ENCODE data around the gene PVR.

DNA sequence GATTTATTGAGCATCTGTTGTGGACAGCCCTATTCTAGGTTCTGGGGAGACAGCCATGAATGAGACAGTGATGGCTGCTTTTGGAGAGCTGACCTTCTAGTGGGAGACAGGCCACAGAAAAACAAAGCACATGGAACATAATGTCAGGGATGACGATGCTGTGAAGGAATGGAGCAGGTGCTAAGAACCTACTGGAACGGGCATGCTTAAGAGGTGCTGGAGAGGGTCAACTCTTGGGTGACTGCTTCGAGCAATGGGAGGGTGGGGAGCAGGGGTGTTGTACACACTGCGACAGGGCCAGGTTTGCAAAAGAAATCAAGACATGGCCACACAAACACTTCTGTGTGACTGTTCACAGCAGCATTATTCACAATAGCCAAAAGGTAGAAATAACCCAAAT, 43.2 kb downstream of the PVR start:
- TF ChIP-seq, protein P1, sequence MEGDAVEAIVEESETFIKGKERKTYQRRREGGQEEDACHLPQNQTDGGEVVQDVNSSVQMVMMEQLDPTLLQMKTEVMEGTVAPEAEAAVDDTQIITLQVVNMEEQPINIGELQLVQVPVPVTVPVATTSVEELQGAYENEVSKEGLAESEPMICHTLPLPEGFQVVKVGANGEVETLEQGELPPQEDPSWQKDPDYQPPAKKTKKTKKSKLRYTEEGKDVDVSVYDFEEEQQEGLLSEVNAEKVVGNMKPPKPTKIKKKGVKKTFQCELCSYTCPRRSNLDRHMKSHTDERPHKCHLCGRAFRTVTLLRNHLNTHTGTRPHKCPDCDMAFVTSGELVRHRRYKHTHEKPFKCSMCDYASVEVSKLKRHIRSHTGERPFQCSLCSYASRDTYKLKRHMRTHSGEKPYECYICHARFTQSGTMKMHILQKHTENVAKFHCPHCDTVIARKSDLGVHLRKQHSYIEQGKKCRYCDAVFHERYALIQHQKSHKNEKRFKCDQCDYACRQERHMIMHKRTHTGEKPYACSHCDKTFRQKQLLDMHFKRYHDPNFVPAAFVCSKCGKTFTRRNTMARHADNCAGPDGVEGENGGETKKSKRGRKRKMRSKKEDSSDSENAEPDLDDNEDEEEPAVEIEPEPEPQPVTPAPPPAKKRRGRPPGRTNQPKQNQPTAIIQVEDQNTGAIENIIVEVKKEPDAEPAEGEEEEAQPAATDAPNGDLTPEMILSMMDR (IDR thresholded peaks at IDR 0.05) = no peak
- no peak for TF ChIP-seq POLR2A (IDR thresholded peaks at IDR 0.05)

Data from sigmoid colon (tissue), 3 donors.